Neural progenitor cell (in vitro differentiated cells): ENCODE results near the gene TPPP.

ENCODE experiments used
- EZH2 ChIP-seq: fragments of 200-600 bp; sonication (generic); IDR thresholded peaks from 2 replicates; pipeline ENCODE4 v1.6.1; 2017; ENCODE audit warnings: antibody characterized with exemption, mild to moderate bottlenecking, moderate library complexity
- EZH2phosphoT487 ChIP-seq: fragments of 200-600 bp; sonication (generic); IDR thresholded peaks from 2 replicates; pipeline ENCODE4 v1.6.1; 2017; ENCODE audit warnings: antibody characterized with exemption
- TF ChIP-seq, protein P1 (sequence below): fragments of 200-600 bp; sonication (generic); IDR thresholded peaks from 2 replicates; pipeline ENCODE4 v1.5.1; 2017; ENCODE audit warnings: antibody characterized with exemption, mild to moderate bottlenecking

DNA sequence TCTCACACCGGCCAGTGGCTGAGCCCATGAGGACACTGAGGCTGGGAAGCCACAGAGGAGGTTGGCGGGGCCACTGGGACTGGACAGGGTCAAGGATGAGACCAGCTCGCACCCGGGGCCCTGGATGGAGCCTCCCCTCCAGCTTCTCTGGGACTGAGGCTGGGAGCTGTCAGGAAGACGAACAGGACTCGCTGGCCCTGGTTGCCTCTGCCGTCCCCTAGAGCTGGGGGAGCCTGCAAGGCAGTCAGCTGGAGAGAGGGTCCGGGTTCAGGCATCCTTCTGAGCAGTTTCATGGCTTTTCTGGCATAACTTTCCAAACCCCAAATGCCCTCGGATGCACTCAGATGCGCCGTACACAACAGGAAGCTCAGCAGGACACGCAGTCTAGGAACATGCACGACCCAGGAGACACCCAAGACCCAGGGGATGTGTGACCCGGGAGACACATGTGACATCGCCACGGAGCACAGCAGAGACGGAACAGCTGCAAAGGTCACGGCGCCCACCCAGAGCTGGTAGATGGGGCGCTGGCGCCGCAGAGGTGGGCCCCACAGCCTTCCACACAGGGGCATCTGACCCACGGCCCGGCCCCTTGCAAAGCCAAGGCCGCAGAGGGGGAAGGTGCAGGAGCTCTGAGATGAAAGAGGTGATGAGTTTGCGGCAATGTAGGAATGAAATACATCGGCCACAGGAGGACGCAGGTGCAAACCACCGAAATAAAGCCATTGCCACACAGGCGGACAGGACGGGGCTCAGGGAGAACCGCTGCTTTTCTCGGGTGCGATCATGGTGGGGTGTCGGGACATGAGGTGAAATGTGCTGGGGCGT lies 17.1 kb downstream of the TPPP start:
- TF ChIP-seq, protein P1, sequence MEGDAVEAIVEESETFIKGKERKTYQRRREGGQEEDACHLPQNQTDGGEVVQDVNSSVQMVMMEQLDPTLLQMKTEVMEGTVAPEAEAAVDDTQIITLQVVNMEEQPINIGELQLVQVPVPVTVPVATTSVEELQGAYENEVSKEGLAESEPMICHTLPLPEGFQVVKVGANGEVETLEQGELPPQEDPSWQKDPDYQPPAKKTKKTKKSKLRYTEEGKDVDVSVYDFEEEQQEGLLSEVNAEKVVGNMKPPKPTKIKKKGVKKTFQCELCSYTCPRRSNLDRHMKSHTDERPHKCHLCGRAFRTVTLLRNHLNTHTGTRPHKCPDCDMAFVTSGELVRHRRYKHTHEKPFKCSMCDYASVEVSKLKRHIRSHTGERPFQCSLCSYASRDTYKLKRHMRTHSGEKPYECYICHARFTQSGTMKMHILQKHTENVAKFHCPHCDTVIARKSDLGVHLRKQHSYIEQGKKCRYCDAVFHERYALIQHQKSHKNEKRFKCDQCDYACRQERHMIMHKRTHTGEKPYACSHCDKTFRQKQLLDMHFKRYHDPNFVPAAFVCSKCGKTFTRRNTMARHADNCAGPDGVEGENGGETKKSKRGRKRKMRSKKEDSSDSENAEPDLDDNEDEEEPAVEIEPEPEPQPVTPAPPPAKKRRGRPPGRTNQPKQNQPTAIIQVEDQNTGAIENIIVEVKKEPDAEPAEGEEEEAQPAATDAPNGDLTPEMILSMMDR, result no peak
- no peak for TF ChIP-seq EZH2
- no peak for TF ChIP-seq EZH2phosphoT487
